IPS-20b (cell line): ENCODE results near the gene VSIG4.

ENCODE experiments used
- H3K27ac ChIP-seq: one replicate; pipeline ENCODE4 v1.5.1; 2013; ENCODE audit warnings: low read length
- H3K27me3 ChIP-seq: 2 replicates; pipeline ENCODE4 v1.6.1; 2013; ENCODE audit warnings: mild to moderate bottlenecking, low read length, inconsistent platforms; ENCODE audit not compliant: insufficient read depth
- H3K36me3 ChIP-seq: 2 replicates; pipeline ENCODE4 v1.6.1; 2013; ENCODE audit warnings: low read depth, mild to moderate bottlenecking, inconsistent platforms, low read length, moderate library complexity; ENCODE audit not compliant: insufficient read depth
- H3K4me1 ChIP-seq: 2 replicates; pipeline ENCODE4 v1.6.1; 2013; ENCODE audit warnings: mild to moderate bottlenecking, control low read depth, inconsistent platforms, low read length, moderate library complexity; ENCODE audit not compliant: insufficient read depth
- H3K4me3 ChIP-seq: 2 replicates; pipeline ENCODE4 v1.5.1; 2013; ENCODE audit warnings: mild to moderate bottlenecking, low read length, inconsistent platforms
- H3K9ac ChIP-seq: 2 replicates; pipeline ENCODE4 v1.6.1; 2013; ENCODE audit warnings: low read depth, mild to moderate bottlenecking, inconsistent platforms, low read length, moderate library complexity
- H3K9me3 ChIP-seq: 2 replicates; pipeline ENCODE4 v1.6.1; 2013; ENCODE audit warnings: mild to moderate bottlenecking, low read depth, low read length, inconsistent platforms; ENCODE audit not compliant: insufficient read depth

VSIG4 gene

GRCh38 chrX:66046612-66047235, 6.8 kb upstream of the VSIG4 start:
- no peak overlapping the region for H3K27ac ChIP-seq
- H3K4me1 ChIP-seq: no peaks in the 10 kb centered on the region
- H3K9ac ChIP-seq: no peak overlapping the region
- no peak overlapping the region for H3K4me3 ChIP-seq
- no peaks in the 10 kb centered on the region for H3K9me3 ChIP-seq
- no peaks in the 10 kb centered on the region for H3K27me3 ChIP-seq
- no peaks in the 10 kb centered on the region for H3K36me3 ChIP-seq

- H3K4me3 ChIP-seq: no peak overlapping the region
- H3K9me3 ChIP-seq: no peaks in the 10 kb centered on the region
- no peaks in the 10 kb centered on the region for H3K36me3 ChIP-seq
- H3K4me1 ChIP-seq: no peaks in the 10 kb centered on the region
- no peak overlapping the region for H3K27ac ChIP-seq
- H3K27me3 ChIP-seq: no peaks in the 10 kb centered on the region
- H3K9ac ChIP-seq: no peak overlapping the region
Observed at GRCh38 chrX:66045894-66046293, 6.0 kb upstream of the VSIG4 start.

- Histone ChIP-seq H3K27ac (no peak overlapping the region), H3K4me1 (no peaks in the 10 kb centered on the region), H3K27me3 (no peaks in the 10 kb centered on the region), H3K36me3 (no peaks in the 10 kb centered on the region), H3K4me3 (no peak overlapping the region), H3K9ac (no peak overlapping the region), H3K9me3 (no peaks in the 10 kb centered on the region)
Observed at GRCh38 chrX:66043584-66043983, 3.7 kb upstream of the VSIG4 start.

DNA sequence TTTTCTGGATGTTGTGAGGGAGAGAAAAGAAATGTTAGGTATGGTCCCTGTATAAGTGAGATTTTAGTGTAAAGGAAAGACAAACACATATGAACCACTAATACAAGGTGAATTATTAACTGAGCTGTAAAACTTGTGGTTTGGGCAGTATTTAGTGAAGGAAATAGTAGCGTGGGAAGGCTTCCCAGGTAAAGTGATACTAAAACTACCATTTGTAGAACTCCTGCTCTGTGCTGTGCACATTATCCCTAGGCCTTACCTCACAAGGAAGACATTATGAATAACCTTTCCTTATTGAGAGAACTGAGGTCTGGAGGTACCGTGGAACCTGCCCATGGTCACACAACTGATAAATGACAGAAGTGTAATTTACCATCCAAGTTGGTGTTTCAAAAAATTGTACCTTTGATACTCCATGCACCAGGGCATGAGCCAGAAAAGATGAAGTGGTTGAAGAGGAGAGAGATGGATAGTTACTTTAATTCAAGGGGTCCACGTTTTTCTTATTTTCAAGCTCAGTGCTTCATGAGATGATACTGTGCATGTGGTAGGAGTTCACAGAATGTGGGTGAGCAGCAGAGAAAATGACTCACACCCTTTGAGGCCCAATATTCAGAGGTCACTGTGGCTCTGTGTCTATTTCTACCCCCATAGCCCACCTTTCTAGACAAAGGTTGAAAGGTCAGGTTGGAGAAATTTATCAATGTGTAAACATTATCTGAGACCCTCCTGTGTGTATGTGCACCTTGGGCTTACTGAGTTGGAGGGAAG, 2.6 kb upstream of the VSIG4 start:
- Histone ChIP-seq H3K4me1 (no peaks in the 10 kb centered on the region), H3K36me3 (no peaks in the 10 kb centered on the region), H3K27me3 (no peaks in the 10 kb centered on the region), H3K9ac (no peak overlapping the region), H3K9me3 (no peaks in the 10 kb centered on the region), H3K4me3 (no peak overlapping the region), H3K27ac (no peak overlapping the region)

DNA sequence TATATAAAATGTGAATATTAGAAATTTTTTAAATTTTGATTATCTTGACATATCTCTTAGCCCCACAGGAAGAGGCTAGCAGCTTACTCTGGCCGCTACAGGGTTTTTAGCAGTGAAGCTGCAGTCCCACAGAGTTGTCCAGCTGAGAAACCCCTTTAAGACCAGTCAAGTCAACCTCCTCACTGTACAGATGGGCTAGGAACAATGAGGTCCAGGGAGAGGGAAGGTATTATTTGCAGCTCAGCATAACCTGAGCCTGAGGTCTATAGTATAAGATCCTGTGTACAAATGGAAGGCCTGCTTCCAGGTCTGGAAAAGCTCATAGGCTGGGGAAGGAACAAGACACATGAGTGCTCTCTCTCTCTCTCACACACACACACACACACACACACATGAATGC, 1.8 kb downstream of the VSIG4 start:
- no peaks in the 10 kb centered on the region for H3K27me3 ChIP-seq
- peaks cover 4% of the 10 kb centered on the region; the same call in 1 of the 2 replicates for H3K4me1 ChIP-seq
- H3K9me3 ChIP-seq: no peaks in the 10 kb centered on the region
- H3K9ac ChIP-seq: no peak overlapping the region
- H3K36me3 ChIP-seq: no peaks in the 10 kb centered on the region
- H3K27ac ChIP-seq: no peak overlapping the region
- H3K4me3 ChIP-seq: no peak overlapping the region

DNA sequence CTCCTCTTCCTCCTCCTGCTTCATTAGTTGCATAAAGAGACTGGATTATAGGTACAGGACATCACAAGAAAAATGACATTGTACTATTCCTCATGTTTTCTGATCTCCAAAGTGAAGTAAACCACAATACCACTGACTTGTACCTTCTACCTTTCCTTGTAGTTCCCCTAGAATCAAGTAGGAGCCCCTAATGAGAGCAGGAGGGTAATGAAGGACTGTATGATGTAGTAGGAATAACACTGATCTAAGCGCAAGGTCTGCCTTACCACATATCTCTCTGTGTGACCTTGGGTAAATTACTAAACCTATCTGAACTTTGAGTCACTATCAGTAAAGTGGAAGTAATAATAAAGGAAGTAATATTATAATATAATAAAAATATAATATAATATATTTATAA, 3.6 kb downstream of the VSIG4 start:
- Histone ChIP-seq H3K36me3 (no peaks in the 10 kb centered on the region), H3K9me3 (no peaks in the 10 kb centered on the region), H3K4me3 (no peak overlapping the region), H3K27ac (no peak overlapping the region), H3K4me1 (peaks cover 4% of the 10 kb centered on the region; the same call in 1 of the 2 replicates), H3K9ac (no peak overlapping the region), H3K27me3 (no peaks in the 10 kb centered on the region)

DNA sequence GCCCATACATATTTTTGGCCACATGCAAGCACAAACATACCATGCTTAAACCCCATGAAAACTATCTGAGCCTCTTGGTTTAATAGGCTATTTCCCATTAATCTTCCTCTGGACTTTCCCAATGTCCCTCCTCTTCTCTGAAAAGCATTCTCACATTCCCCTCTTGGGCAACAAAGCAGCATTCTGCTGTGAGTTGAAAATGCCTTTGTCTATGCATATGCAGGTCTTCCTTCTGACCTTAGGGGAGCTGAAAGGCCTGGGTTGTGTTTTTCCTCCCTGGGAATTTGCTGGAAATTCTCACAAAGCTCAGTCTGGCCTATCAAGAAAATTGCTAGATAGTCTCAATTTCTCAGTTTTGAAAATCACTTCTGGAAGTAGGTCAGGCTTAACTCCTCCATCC, 4.2 kb downstream of the VSIG4 start:
- no peaks in the 10 kb centered on the region for H3K36me3 ChIP-seq
- H3K9me3 ChIP-seq: no peaks in the 10 kb centered on the region
- no peak overlapping the region for H3K4me3 ChIP-seq
- H3K9ac ChIP-seq: no peak overlapping the region
- no peaks in the 10 kb centered on the region for H3K27me3 ChIP-seq
- peaks cover 4% of the 10 kb centered on the region; the same call in 1 of the 2 replicates for H3K4me1 ChIP-seq
- no peak overlapping the region for H3K27ac ChIP-seq

GRCh38 chrX:66030505-66031317, 9.2 kb downstream of the VSIG4 start:
- Histone ChIP-seq H3K27ac (no peak overlapping the region), H3K4me1 (no peaks in the 10 kb centered on the region), H3K36me3 (no peaks in the 10 kb centered on the region), H3K9me3 (no peaks in the 10 kb centered on the region), H3K9ac (no peak overlapping the region), H3K27me3 (no peaks in the 10 kb centered on the region), H3K4me3 (no peak overlapping the region)

GRCh38 chrX:66028936-66029335, 10.9 kb downstream of the VSIG4 start:
- H3K9ac ChIP-seq: no peak overlapping the region
- no peaks in the 10 kb centered on the region for H3K27me3 ChIP-seq
- no peaks in the 10 kb centered on the region for H3K36me3 ChIP-seq
- no peaks in the 10 kb centered on the region for H3K4me1 ChIP-seq
- no peak overlapping the region for H3K27ac ChIP-seq
- H3K9me3 ChIP-seq: no peaks in the 10 kb centered on the region
- H3K4me3 ChIP-seq: no peak overlapping the region

DNA sequence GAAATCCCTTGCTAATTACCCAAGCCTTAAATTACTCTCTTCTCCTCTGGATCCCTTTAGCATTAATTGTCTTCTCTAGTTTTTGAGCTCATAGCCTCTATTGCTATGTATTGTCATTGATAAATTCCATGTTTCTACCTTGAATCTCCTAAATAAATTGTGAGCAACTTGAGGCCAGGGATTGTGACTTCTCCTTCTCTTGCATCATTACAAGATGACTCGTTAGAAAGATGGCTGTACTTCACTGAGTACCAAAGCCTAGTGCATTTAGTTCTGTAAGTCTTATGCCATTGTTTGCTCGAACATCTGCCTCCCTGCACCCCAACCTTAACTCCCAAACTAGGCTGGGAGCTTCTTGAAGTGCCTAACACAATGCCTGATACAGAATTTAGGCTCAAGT, 15.3 kb downstream of the VSIG4 start:
- Histone ChIP-seq H3K4me1 (no peaks in the 10 kb centered on the region), H3K9me3 (no peaks in the 10 kb centered on the region), H3K9ac (no peak overlapping the region), H3K27ac (no peak overlapping the region), H3K27me3 (no peaks in the 10 kb centered on the region), H3K36me3 (no peaks in the 10 kb centered on the region), H3K4me3 (no peak overlapping the region)

DNA sequence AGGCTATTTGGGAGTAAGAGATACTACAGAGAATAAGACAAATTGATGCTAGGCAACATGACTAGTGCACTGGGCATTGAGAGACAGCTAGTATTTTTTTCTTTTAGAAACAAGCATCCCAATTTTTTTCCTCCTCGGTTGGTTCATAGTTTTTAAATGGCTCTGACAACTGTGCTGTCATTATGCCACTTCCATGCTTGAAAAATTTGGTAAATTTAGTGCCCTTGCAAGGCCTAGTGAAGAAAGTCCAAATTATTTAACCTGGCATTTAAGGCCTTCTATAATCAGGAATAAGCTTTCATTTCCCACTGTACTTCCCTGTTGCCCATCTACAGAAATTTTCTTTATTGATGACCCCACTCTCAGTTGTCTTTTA, 15.8 kb downstream of the VSIG4 start:
- Histone ChIP-seq H3K27me3 (no peaks in the 10 kb centered on the region), H3K4me1 (no peaks in the 10 kb centered on the region), H3K4me3 (no peak overlapping the region), H3K27ac (no peak overlapping the region), H3K9ac (no peak overlapping the region), H3K9me3 (no peaks in the 10 kb centered on the region), H3K36me3 (no peaks in the 10 kb centered on the region)
